C4-2B (cell line): ENCODE data around the gene MTRR.

Source experiments
- ZFX ChIP-seq: fragments of 450-650 bp; IDR thresholded peaks from 2 replicates; pipeline ENCODE4 v1.6.1; 2017
- TF ChIP-seq, protein P1 (sequence below): fragments of 450-650 bp; conservative IDR thresholded peaks from 2 replicates; pipeline ENCODE4 v1.5.1; 2017; ENCODE audit warnings: mild to moderate bottlenecking

DNA sequence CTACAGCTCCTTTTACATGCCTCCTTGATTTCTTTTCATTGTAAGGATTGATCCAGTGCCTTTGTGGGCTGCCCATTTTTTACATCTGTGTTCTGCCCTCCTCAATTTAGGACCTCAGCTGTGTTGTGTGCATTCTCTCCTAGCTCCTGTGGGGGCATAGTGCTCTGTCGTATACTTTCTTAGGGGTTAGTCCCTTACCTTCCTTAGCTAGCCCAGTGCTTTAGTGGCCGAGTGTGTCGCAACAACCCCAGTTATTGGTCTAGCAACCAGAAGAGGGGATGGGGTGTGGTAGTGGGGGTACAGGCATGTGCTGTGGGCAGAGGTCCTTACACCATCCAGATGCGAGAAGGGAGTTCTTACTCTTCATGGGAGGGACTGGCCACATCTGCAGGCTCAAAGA lies 12.1 kb downstream of the MTRR start:
- TF ChIP-seq, protein P1, sequence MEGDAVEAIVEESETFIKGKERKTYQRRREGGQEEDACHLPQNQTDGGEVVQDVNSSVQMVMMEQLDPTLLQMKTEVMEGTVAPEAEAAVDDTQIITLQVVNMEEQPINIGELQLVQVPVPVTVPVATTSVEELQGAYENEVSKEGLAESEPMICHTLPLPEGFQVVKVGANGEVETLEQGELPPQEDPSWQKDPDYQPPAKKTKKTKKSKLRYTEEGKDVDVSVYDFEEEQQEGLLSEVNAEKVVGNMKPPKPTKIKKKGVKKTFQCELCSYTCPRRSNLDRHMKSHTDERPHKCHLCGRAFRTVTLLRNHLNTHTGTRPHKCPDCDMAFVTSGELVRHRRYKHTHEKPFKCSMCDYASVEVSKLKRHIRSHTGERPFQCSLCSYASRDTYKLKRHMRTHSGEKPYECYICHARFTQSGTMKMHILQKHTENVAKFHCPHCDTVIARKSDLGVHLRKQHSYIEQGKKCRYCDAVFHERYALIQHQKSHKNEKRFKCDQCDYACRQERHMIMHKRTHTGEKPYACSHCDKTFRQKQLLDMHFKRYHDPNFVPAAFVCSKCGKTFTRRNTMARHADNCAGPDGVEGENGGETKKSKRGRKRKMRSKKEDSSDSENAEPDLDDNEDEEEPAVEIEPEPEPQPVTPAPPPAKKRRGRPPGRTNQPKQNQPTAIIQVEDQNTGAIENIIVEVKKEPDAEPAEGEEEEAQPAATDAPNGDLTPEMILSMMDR: no peak
- TF ChIP-seq ZFX: no peak
